GM12865 (cell line): ENCODE results near the gene ARHGAP24.

Experiments
- DNase-seq: peaks from one replicate; pipeline ENCODE4 v3.0.0; 2010; ENCODE audit warnings: low read depth
- H3K4me3 ChIP-seq: 2 replicates; pipeline ENCODE4 v1.5.1; 2011; ENCODE audit warnings: mild to moderate bottlenecking, low read depth, low read length, control low read depth
- CTCF ChIP-seq: IDR thresholded peaks from 2 replicates; pipeline ENCODE4 v1.5.1; 2011; ENCODE audit warnings: low read length, control low read depth, low read depth, inconsistent platforms; ENCODE audit not compliant: insufficient read depth; ENCODE audit errors: missing control alignments

Gene ARHGAP24

GRCh38 chr4:85482010-85482738 is 7.2 kb downstream of the ARHGAP24 start:
- no peak for TF ChIP-seq CTCF
- peak; percentile 18 for DNase-seq
- H3K4me3 ChIP-seq, result no peak overlapping the region

GRCh38 chr4:85486425-85487086 is 11.6 kb downstream of the ARHGAP24 start:
- DNase-seq, result no peak
- H3K4me3 ChIP-seq, result no peak overlapping the region

GRCh38 chr4:85488416-85488815 is 13.5 kb downstream of the ARHGAP24 start:
- no peak for TF ChIP-seq CTCF
- no peak overlapping the region for H3K4me3 ChIP-seq
- no peak for DNase-seq

More at GRCh38 chr4:85486425-85487086, 11.6 kb downstream of the ARHGAP24 start:
- no peak for TF ChIP-seq CTCF

GRCh38 chr4:85489273-85489981 is 14.5 kb downstream of the ARHGAP24 start:
- no peak for TF ChIP-seq CTCF
- DNase-seq, result no peak
- no peak overlapping the region for H3K4me3 ChIP-seq

GRCh38 chr4:85491527-85491926 is 16.6 kb downstream of the ARHGAP24 start:
- peak; percentile 17 for DNase-seq
- no peak overlapping the region for H3K4me3 ChIP-seq
- no peak for TF ChIP-seq CTCF

GRCh38 chr4:85492336-85492735 is 17.4 kb downstream of the ARHGAP24 start:
- no peak for TF ChIP-seq CTCF
- H3K4me3 ChIP-seq, result no peak overlapping the region
- DNase-seq, result no peak
